Panc1 (cell line): Measurements from ENCODE around the gene SLC66A2. TPM values are rescaled to one million over a fixed set of nuclear protein-coding genes. Genes with fewer than 3 reads are reported as not detected.

Experiments used
- ATAC-seq: fragments of 200-7000 bp; cut with Tn5 transposase; 2 replicates; pipeline ENCODE4 v1.9.1; 2020; ENCODE audit warnings: mild to moderate bottlenecking, moderate library complexity
- BruUV-seq: library from RNA; stranded (reverse); fragments of 400-500 nt; replicated peaks from 2 replicates; lab custom pipeline; 2021; lab: Mats Ljungman, UMichigan
- CTCF ChIA-PET: fragments of 300-600 bp; sonication (Branson Sonifier 250); formaldehyde crosslinking; loops from one replicate; lab custom pipeline; 2022; ENCODE audit warnings: antibody characterized with exemption; lab: Charles Lee
- POLR2A ChIA-PET: fragments of 300-600 bp; sonication (Branson Sonifier 250); formaldehyde crosslinking; loops from one replicate; lab custom pipeline; 2022; ENCODE audit warnings: antibody characterized with exemption; lab: Charles Lee
- DNase-seq: peaks from one replicate; pipeline ENCODE4 v3.0.0-alpha.2; 2010; ENCODE audit warnings: low read depth, low spot score
- H3K27ac ChIP-seq: 2 replicates; pipeline ENCODE4 v1.5.1; 2011; ENCODE audit warnings: mild to moderate bottlenecking, low read length, inconsistent platforms
- H3K27me3 ChIP-seq: fragments of 200-500 bp; sonication (Bioruptor generic); 2 replicates; pipeline ENCODE4 v1.6.0; 2014; ENCODE audit warnings: low read length, inconsistent platforms; ENCODE audit not compliant: control insufficient read depth, insufficient read depth
- H3K36me3 ChIP-seq: fragments of 200-500 bp; sonication (Bioruptor generic); 2 replicates; pipeline ENCODE4 v1.5.1; 2014; ENCODE audit warnings: inconsistent platforms, mild to moderate bottlenecking, low read length, moderate library complexity; ENCODE audit not compliant: control insufficient read depth, insufficient read depth
- H3K4me1 ChIP-seq: 2 replicates; pipeline ENCODE4 v1.5.1; 2011; ENCODE audit warnings: inconsistent platforms, mild to moderate bottlenecking, low read length, moderate library complexity; ENCODE audit not compliant: control insufficient read depth, insufficient read depth
- H3K4me3 ChIP-seq, 2 experiments: 2 replicates each; pipeline ENCODE4 v1.5.1; 2011 to 2012; ENCODE audit warnings: low read depth in 2 of 2, low read length in 2 of 2, mild to moderate bottlenecking in 2 of 2, inconsistent platforms in 1 of 2, moderate library complexity in 1 of 2
- H3K9me3 ChIP-seq: fragments of 200-500 bp; sonication (Bioruptor generic); 2 replicates; pipeline ENCODE4 v1.5.1; 2014; ENCODE audit warnings: low read depth, mild to moderate bottlenecking, inconsistent platforms, low read length, moderate library complexity; ENCODE audit not compliant: control insufficient read depth, insufficient read depth
- POLR2AphosphoS5 ChIP-seq: IDR thresholded peaks from 2 replicates; pipeline ENCODE4 v1.6.1; 2012; ENCODE audit warnings: mild to moderate bottlenecking, low read depth, low read length, moderate library complexity
- SIN3A ChIP-seq: IDR thresholded peaks from 2 replicates; pipeline ENCODE4 v1.6.1; 2012; ENCODE audit warnings: low read depth, mild to moderate bottlenecking, low read length, moderate library complexity, borderline replicate concordance; ENCODE audit not compliant: insufficient read depth
- TCF7L2 ChIP-seq: IDR thresholded peaks from 2 replicates; pipeline ENCODE4 v1.6.1; 2011; ENCODE audit warnings: mild to moderate bottlenecking, low read depth, low read length, inconsistent platforms
- in situ Hi-C: cut with HindIII; loops from 2 replicates; pipeline ENCODE4 v1.10.0; 2016; ENCODE audit warnings: low sequenced_read_pairs, low pct_unique_long_range_greater_than_20kb
- intact Hi-C: fragments of 100-400 bp; cut with micrococcal nuclease; formaldehyde crosslinking; loops from one replicate; pipeline ENCODE4 v1.10.0; 2022; ENCODE audit not compliant: unreplicated experiment
- total RNA-seq: library from RNA; stranded (reverse); gene quantifications from one replicate; pipeline ENCODE4 v1.2.1, GENCODE V29; 2021; ENCODE audit not compliant: unreplicated experiment
- TF ChIP-seq, protein P1 (sequence below), 2 experiments: IDR thresholded peaks; 2 replicates each; pipeline ENCODE4 v1.6.1; 2011 to 2012; ENCODE audit warnings: low read depth in 2 of 2, control low read depth in 1 of 2, low read length in 1 of 2, mild to moderate bottlenecking in 1 of 2, moderate library complexity in 1 of 2; ENCODE audit not compliant: insufficient read depth in 1 of 2
- TF ChIP-seq, protein P2 (sequence below): fragments of 450-650 bp; IDR thresholded peaks from 2 replicates; pipeline ENCODE4 v1.5.1; 2017; ENCODE audit warnings: mild to moderate bottlenecking

SLC66A2 gene
- total RNA-seq, 1 experiment from 2014 or later: 92.5 TPM

DNA sequence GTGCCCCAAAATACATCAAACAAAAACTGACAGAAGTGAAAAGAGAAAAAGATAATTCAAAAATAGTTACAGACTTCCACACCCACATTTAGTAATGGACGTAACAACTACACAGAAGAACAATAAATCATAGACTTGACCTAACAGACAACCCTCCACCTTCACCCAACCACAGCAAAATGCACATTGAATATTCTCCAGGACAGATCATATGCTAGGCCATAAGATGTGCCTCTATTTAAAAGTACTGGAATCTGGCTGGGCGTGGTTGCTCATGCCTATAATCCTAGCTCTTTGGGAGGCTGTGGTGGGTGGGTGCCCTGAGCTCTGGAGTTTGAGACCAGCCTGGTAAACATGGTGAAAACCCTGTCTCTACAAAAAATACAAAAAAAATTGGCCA lies 20.0 kb downstream of the SLC66A2 start:
- DNase-seq: no peak
- intact Hi-C loops: no loop called here
- CTCF ChIA-PET: no interaction called here
- POLR2A ChIA-PET: no interaction called here
- Histone ChIP-seq H3K4me1 (0 out of 2 replicates have a peak, but pooled peaks cover 3% of the 10 kb centered on the region), H3K36me3 (no peaks in the 10 kb centered on the region), H3K27ac (no peak overlapping the region), H3K4me3 (no peak overlapping the region), H3K27me3 (no peaks in the 10 kb centered on the region), H3K9me3 (peaks cover 49% of the 10 kb centered on the region)
- ATAC-seq: no peak
- in situ Hi-C loops: no loop called here
- TF ChIP-seq TCF7L2 (no peak), SIN3A (no peak), POLR2AphosphoS5 (no peak)
- TF ChIP-seq, protein P1, sequence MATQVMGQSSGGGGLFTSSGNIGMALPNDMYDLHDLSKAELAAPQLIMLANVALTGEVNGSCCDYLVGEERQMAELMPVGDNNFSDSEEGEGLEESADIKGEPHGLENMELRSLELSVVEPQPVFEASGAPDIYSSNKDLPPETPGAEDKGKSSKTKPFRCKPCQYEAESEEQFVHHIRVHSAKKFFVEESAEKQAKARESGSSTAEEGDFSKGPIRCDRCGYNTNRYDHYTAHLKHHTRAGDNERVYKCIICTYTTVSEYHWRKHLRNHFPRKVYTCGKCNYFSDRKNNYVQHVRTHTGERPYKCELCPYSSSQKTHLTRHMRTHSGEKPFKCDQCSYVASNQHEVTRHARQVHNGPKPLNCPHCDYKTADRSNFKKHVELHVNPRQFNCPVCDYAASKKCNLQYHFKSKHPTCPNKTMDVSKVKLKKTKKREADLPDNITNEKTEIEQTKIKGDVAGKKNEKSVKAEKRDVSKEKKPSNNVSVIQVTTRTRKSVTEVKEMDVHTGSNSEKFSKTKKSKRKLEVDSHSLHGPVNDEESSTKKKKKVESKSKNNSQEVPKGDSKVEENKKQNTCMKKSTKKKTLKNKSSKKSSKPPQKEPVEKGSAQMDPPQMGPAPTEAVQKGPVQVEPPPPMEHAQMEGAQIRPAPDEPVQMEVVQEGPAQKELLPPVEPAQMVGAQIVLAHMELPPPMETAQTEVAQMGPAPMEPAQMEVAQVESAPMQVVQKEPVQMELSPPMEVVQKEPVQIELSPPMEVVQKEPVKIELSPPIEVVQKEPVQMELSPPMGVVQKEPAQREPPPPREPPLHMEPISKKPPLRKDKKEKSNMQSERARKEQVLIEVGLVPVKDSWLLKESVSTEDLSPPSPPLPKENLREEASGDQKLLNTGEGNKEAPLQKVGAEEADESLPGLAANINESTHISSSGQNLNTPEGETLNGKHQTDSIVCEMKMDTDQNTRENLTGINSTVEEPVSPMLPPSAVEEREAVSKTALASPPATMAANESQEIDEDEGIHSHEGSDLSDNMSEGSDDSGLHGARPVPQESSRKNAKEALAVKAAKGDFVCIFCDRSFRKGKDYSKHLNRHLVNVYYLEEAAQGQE (IDR thresholded peaks at IDR 0.05; ENCODE audit: insufficient read depth in 1 of 2, low read depth in 2 of 2, low read length in 1 of 2): no peak
- TF ChIP-seq, protein P2, sequence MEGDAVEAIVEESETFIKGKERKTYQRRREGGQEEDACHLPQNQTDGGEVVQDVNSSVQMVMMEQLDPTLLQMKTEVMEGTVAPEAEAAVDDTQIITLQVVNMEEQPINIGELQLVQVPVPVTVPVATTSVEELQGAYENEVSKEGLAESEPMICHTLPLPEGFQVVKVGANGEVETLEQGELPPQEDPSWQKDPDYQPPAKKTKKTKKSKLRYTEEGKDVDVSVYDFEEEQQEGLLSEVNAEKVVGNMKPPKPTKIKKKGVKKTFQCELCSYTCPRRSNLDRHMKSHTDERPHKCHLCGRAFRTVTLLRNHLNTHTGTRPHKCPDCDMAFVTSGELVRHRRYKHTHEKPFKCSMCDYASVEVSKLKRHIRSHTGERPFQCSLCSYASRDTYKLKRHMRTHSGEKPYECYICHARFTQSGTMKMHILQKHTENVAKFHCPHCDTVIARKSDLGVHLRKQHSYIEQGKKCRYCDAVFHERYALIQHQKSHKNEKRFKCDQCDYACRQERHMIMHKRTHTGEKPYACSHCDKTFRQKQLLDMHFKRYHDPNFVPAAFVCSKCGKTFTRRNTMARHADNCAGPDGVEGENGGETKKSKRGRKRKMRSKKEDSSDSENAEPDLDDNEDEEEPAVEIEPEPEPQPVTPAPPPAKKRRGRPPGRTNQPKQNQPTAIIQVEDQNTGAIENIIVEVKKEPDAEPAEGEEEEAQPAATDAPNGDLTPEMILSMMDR: no peak
- BruUV-seq: no TSS peak

DNA sequence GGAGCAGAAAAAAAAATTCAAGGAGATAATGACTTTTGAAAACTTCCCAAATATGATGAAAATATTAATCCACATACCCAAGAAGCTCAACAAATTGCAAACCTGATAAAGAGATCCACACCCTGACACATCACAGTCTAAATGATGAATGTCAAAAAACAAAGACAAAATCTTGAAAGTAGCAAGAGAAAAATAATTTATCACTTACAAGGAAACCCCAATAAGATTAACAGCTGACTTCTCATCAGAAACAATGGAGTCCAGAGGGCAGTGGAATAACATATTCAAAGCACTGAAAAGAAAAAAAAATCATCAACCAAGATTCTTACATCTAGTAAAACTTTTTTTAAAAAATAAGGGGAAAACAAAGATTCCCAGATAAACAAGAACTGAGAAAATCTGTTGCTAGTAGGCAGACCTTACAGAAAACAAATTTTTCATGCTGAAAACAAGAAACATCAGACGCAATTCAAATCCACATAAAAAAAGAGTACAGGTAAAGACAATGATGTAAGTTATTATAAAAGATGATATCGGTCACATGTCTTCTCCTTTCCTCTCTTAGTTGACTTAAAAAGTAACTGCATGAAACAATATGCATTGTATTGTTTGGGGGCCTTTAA lies 21.3 kb downstream of the SLC66A2 start:
- Histone ChIP-seq H3K27ac (no peak overlapping the region), H3K36me3 (no peaks in the 10 kb centered on the region), H3K4me3 (no peak overlapping the region), H3K9me3 (peaks cover 49% of the 10 kb centered on the region), H3K27me3 (no peaks in the 10 kb centered on the region), H3K4me1 (0 out of 2 replicates have a peak, but pooled peaks cover 3% of the 10 kb centered on the region)
- ChIA-PET CTCF (no interaction called here), POLR2A (no interaction called here)
- BruUV-seq: no TSS peak
- intact Hi-C loops (no loop called here), in situ Hi-C loops (no loop called here)
- DNase-seq (no peak), ATAC-seq (no peak)
- TF ChIP-seq TCF7L2 (no peak), POLR2AphosphoS5 (no peak), SIN3A (no peak)
- TF ChIP-seq, protein P1 (IDR thresholded peaks at IDR 0.05; ENCODE audit: insufficient read depth in 1 of 2, low read depth in 2 of 2, low read length in 1 of 2): no peak
- TF ChIP-seq, protein P2: no peak
